Spleen (tissue), 7 donors: Measurements from ENCODE around the gene MYO7A.

Source experiments
- CTCF ChIP-seq, 11 experiments: fragments of 200-600 bp in 7 of 11; fragments of 450-650 bp in 4 of 11; sonication (generic) in 4 of 11; IDR thresholded peaks in 8 of 11; conservative IDR thresholded peaks in 3 of 11; 1 replicate in 7 of 11; 2 replicates in 4 of 11; pipeline versions ENCODE4 v1.4.0 to v1.8.0; 2016 to 2021; ENCODE audit warnings: antibody characterized with exemption in 11 of 11, inconsistent platforms in 4 of 11, mild to moderate bottlenecking in 1 of 11
- POLR2A ChIP-seq, 3 donors: fragments of 450-650 bp; IDR thresholded peaks; one replicate each; pipeline ENCODE4 v1.5.1; 2017; ENCODE audit warnings: antibody characterized with exemption in 3 of 3, mild to moderate bottlenecking in 1 of 3
- POLR2AphosphoS5 ChIP-seq, 3 donors: sonication (generic); formaldehyde crosslinking; IDR thresholded peaks; one replicate each; pipeline ENCODE4 v1.5.1; 2017; ENCODE audit warnings: antibody characterized with exemption in 3 of 3
- donor health status: DM: no; HTN: no; CAD: no; lungs with moderate emphysema.
- donor health status: DM: no; HTN: no; CAD: no.
- donor health status: DM: no; HTN: no; CAD: no.

DNA sequence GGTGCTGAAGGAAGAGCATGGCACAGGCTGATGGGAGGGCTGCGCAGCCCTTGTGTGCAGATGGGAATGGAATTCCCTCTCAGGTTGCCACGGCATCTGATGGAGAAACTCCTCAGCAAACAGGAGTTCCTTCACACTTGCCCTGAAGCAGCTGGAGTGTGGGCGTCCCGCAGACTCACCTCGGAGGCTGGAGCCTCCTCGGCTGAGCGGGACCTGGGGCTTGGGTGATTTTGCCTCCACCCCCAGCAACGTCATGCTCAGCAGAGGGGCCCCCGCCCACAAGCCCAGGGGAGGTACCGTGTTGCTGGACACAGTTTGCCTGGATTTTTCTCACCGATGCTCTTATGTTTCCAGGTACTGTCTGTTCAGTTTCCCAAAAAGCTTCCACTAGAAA lies 63.4 kb downstream of the MYO7A start:
- TF ChIP-seq CTCF (IDR thresholded peaks at IDR 0.05 in 8 of 11, conservative IDR thresholded peaks at IDR 0.05 in 3 of 11), result no peak
- TF ChIP-seq POLR2AphosphoS5 (IDR thresholded peaks at IDR 0.05), result no peak
- no peak for TF ChIP-seq POLR2A (IDR thresholded peaks at IDR 0.05)
